Bone marrow (tissue), 2 donors: ENCODE measurements around the gene MYO7A.

Experiments
- DNase-seq, 2 donors: peaks; one replicate each; lab custom pipeline; 2025; lab: John Stamatoyannopoulos, UW

Gene MYO7A

DNA sequence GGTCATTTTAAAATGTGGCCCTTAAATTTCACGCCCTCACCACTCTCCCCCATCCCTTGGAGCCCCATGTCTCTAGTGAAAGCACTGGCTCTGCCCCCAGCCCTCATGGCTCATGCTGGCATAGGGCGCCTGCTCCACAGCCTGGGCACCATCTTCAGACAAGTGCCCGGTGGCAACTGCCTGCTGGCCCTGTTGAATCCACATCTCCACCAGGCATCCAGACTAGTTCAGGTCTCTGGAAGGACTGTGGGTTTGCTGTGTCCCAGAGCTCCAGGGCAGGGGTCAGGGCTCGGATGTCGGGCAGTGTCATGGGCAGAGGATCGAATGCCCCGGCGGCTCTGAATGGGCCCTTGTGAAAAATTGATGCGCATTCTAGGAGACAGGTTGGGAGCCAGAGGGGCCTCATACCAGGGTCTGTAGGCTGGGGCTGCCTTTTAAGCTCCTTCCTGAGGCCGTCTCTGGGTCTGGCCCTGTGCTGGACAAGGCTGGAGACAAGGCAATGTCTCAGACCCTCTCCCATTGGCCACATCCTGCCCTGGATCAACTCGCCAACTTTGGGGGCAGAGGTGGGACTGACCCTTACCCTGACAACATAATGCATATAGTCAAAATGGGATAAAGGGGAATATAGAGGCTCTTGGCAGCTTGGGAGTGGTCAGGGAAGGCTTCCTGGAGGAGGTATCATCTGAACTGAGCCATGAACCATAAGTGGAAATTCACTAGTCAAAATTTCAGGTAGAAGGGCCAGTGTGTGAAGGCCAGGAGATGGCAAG, 1.2 kb downstream of the MYO7A start:
- DNase-seq, result no peak

- DNase-seq, result no peak
Observed at GRCh38 chr11:77129842-77130756, 2.1 kb downstream of the MYO7A start.

GRCh38 chr11:77130763-77131513, 2.9 kb downstream of the MYO7A start:
- DNase-seq, result no peak

DNA sequence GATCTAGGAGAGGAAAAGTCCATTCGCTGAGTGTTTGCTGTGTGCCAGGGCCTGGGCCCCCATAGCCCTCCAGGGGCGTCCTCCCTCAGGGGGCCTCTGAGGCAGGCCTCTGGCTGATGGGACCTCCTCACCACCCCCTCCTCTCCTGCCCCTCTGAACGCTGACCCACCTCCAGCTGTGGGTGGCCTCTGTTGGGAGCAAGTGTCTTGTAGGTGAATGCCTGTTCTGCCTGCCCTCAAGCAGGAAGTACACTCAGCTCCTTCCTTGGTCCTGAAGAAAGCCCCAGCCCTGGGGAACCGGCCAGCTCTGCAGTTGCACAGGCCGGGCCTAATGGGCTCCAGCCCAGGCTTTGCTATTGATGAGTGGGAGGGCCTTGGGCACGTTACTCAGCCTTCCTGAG, 3.5 kb downstream of the MYO7A start:
- DNase-seq, result no peak

GRCh38 chr11:77135069-77135468, 7.0 kb downstream of the MYO7A start:
- DNase-seq, result no peak

DNA sequence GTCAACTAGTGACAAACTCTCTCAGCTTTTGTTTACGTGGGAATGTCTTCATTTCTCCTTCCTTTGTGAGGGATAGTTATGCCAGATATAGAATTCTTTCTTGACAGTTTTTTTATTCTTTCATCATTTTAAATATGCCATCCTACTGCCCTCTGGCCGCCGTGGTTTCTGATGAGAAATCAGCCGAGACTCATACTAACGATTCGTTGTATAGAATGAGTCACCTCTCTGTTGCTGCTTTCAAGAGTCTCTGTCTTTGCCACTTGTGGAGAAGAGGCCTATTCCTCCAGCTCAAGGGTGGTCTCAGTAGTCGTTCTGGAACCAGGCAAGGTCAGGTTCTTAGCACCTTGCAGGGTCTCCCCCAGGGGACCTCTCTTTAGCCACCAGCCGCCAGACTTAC, 8.0 kb downstream of the MYO7A start:
- DNase-seq, result no peak

- DNase-seq, result no peak
Observed at GRCh38 chr11:77136784-77137420, 8.9 kb downstream of the MYO7A start.

- no peak for DNase-seq
Observed at GRCh38 chr11:77137421-77137820, 9.4 kb downstream of the MYO7A start.

GRCh38 chr11:77138106-77138649, 10.1 kb downstream of the MYO7A start:
- DNase-seq, result no peak

DNA sequence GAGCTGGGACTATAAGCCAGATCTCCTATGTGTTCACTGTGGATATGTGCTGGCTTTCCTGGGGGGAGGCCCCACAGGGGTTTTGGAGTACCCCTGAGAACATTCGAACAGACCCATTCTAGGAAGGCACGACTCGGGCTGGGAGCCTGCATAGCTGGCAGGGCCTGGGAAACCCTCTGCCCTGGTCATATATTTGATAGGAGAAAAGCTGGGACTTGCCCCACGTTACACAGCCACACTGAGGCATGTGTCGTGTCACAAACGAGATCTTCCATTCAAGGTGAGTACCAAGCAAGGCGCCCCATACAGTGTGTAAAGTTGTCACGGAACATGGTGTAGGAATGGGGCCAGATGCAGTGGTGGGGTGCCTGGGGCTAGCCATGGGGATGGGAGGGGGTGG, 11.2 kb downstream of the MYO7A start:
- no peak for DNase-seq

- peak in 1 of 2 donors; percentile 50 for DNase-seq
Observed at GRCh38 chr11:77140231-77140851, 12.3 kb downstream of the MYO7A start.

DNA sequence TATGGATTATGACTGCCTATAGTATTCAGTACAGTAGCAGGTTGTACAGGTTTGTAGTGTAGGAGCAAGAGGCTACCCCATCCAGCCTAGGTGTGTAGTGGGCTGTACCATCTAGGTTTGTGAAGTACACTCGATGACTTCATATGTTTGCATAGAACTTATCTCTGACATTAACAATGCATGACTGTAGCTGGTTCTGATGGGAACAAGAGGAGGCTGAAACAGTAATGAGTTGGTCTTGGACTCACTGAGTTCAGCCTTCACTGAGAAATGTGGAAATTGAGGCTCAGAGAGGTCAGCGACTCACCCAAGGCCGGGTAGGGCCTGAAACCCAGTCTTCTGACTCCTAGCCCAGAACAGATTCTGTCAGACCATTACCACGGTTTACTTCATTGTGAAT, 13.0 kb downstream of the MYO7A start:
- no peak for DNase-seq

DNA sequence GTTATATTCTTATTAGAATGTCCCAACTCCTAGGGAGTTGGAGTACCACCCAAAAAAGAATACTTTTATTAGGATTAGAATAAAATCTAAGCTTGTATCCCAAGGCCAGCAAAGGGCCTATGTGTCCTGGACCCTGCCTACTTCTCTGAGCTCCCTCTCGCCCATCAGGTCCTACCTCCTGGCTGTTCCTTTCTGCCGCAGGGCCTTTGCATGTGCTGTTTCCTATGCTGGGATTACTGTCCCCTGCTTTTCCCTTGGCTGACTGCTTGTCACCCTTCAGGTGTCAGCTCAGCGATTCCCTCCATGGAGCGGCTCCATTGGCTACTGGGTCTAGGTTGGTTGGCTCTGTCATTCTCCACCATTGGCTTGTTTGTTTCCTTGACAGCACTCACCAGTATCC, 13.4 kb downstream of the MYO7A start:
- DNase-seq, result no peak

GRCh38 chr11:77142091-77142975, 14.3 kb downstream of the MYO7A start:
- DNase-seq, result peak in 1 of 2 donors; percentile 87

- DNase-seq, result no peak
Observed at GRCh38 chr11:77143405-77144020, 15.5 kb downstream of the MYO7A start.

DNA sequence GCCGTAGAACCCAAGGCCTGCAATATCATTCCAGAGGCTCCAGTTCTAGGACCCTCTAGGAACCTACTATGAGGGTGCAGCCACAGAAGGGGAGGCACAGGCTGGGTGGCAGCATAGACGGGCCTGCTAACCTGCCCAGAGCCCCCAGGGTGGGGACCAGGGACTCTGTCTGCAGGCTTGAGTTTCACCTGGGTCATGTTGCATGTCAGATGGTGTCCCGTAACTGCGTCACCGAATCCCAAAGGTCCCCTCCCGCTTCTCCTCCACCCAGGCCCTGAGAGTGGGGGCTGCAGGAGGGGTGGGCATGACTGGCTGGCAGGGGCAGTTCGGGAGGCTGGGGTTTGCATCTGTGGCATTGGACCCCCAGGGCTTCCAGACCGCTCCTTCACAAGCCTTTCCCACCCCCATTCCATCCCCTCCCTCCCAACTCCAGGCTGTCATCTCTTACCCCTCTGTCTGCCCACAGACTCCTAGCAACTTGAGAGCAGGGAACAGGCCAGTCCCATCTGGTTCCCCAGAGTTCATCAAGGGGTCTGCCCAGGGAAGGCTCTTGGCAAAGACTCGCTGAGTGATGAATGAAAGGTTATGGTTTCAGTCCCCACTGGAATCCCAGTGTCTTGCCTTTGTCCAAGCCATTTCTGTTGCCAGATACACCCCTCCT, 16.3 kb downstream of the MYO7A start:
- DNase-seq, result no peak

DNA sequence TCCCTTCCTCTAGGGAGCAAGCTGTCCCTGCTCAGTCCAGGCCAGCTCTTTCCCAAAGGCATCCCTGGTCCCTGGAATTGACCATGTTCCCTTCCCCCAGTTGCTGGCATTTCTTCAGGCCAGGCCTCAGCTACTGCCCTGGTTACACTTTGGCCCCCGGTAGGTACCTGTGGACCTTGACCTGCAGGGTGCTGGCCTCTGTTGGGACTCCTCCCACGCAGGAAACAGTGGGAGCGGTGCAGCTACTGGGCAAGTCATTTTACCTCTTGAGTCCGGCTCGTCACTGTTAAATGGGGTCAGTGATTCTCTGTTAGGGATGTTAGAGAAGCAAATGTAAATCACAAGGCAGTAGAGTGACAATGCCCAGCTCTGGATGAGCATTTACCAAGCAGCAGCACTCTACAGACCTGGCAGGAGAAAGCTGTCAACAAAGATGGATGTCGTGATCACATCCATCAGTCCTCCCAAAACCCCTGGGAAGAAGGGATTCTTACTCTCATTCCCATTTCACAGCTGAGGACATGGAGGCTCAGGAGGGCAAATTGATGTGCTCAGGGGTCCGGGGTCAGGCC, 16.9 kb downstream of the MYO7A start:
- no peak for DNase-seq

- DNase-seq, result no peak
Observed at GRCh38 chr11:77146261-77147035, 18.4 kb downstream of the MYO7A start.
